NCI-H510A treated with DMSO at 0.1 percent for 48 hours (cell line): ENCODE measurements around the gene USP17L24.
"Not testable (repeated sequence)": the region's sequence is repeated elsewhere in the genome, so short reads cannot be mapped to it uniquely, and the experiment has no call there.

ENCODE experiments used
- DNase-seq: peaks from one replicate; lab custom pipeline; 2025; lab: John Stamatoyannopoulos, UW

Gene USP17L24, protein sequence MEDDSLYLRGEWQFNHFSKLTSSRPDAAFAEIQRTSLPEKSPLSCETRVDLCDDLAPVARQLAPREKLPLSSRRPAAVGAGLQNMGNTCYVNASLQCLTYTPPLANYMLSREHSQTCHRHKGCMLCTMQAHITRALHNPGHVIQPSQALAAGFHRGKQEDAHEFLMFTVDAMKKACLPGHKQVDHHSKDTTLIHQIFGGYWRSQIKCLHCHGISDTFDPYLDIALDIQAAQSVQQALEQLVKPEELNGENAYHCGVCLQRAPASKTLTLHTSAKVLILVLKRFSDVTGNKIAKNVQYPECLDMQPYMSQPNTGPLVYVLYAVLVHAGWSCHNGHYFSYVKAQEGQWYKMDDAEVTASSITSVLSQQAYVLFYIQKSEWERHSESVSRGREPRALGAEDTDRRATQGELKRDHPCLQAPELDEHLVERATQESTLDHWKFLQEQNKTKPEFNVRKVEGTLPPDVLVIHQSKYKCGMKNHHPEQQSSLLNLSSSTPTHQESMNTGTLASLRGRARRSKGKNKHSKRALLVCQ

GRCh38 chr4:9324865-9325264, at the start of gene USP17L24:
Gene USP17L24 (plus strand): TSS chr4:9325165. CDS start chr4:9325165, 0 bp downstream.
- DNase-seq = not testable (repeated sequence)

DNA sequence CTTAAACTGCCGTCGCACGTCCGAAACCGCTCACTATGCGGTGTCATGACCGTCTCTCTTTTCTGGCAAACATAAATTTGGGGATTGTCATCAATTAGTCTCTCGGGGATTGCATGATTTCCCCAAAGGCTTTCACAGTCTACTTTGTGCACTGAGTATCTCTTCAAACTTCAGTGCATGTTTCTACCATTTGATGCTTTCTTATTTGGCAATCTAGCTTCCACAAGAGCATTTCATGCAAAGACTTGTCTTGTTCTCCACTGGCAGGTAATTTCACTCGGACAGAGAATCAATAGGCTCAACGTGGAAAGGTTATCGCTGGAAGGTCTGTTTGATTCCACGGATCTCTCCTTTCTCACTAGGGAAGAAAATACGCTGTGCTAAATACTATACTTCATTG, 774 bp upstream of the USP17L24 start:
- DNase-seq = not testable (repeated sequence)

- not testable (repeated sequence) for DNase-seq
Measured at GRCh38 chr4:9329611-9330010, 4.6 kb downstream of the USP17L24 start, which contains the start of gene USP17L25. Gene USP17L25 (plus strand): TSS chr4:9329911. CDS start chr4:9329911, 0 bp downstream.

DNA sequence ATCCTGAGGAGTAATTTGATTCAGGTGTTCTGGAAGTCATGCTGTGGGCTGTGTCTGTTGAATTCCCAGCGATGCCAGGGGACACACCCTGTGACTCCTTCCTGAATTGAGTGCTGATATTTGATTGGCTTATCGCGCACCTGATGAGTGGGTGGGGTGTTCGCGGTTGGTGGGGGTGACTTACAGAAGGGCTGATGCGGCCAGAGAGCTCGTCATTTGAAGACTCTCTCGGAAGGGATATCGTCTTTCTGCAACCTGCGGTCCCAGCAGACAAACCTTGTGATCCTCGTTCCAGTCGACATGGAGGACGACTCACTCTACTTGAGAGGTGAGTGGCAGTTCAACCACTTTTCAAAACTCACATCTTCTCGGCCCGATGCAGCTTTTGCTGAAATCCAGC, 9.4 kb downstream of the USP17L24 start, which contains the start of gene USP17L26:
Gene USP17L26 (plus strand): TSS at position 301 of the 400 bp plus-strand sequence. CDS start 0 bp downstream, at position 301.
- not testable (repeated sequence) for DNase-seq

DNA sequence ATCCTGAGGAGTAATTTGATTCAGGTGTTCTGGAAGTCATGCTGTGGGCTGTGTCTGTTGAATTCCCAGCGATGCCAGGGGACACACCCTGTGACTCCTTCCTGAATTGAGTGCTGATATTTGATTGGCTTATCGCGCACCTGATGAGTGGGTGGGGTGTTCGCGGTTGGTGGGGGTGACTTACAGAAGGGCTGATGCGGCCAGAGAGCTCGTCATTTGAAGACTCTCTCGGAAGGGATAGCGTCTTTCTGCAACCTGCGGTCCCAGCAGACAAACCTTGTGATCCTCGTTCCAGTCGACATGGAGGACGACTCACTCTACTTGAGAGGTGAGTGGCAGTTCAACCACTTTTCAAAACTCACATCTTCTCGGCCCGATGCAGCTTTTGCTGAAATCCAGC, 14.1 kb downstream of the USP17L24 start, which contains the start of gene USP17L5:
Gene USP17L5 (plus strand): TSS at position 301 of the 400 bp plus-strand sequence. CDS start 0 bp downstream, at position 301.
- DNase-seq = not testable (repeated sequence)

- DNase-seq = not testable (repeated sequence)
Measured at GRCh38 chr4:9343848-9344247, 18.9 kb downstream of the USP17L24 start, which contains the start of gene USP17L27. Gene USP17L27 (plus strand): TSS chr4:9344148. CDS start chr4:9344148, 0 bp downstream.

- DNase-seq = not testable (repeated sequence)
Measured at GRCh38 chr4:9348593-9348992, 23.6 kb downstream of the USP17L24 start, which contains the start of gene USP17L28. Gene USP17L28 (plus strand): TSS chr4:9348893. CDS start chr4:9348893, 0 bp downstream.

DNA sequence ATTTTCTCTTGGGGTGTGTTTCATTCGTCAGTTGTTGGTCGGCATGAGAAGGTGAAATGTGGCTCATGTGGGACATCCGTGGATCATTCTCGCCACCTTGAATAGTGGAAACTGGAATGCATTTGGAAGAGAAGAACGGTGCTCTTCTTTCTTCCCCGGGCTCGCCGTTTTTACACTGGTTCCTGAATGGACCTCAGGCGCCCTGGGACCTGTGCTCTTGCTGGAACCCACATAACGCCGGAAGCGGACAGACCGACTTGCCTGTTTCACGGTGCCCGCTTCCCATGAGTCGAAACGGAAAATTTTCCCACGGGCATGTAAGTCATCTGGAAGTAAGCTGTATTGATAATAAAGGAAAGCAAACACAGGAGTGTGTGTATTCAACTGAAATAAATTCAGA, 25.9 kb downstream of the USP17L24 start:
- DNase-seq = not testable (repeated sequence)

DNA sequence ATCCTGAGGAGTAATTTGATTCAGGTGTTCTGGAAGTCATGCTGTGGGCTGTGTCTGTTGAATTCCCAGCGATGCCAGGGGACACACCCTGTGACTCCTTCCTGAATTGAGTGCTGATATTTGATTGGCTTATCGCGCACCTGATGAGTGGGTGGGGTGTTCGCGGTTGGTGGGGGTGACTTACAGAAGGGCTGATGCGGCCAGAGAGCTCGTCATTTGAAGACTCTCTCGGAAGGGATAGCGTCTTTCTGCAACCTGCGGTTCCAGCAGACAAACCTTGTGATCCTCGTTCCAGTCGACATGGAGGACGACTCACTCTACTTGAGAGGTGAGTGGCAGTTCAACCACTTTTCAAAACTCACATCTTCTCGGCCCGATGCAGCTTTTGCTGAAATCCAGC, 28.4 kb downstream of the USP17L24 start, which contains the start of gene USP17L29:
Gene USP17L29 (plus strand): TSS at position 301 of the 400 bp plus-strand sequence. CDS start 0 bp downstream, at position 301.
- not testable (repeated sequence) for DNase-seq

GRCh38 chr4:9362829-9363228, 37.9 kb downstream of the USP17L24 start, which contains the start of gene USP17L30:
Gene USP17L30 (plus strand): TSS chr4:9363129. CDS start chr4:9363129, 0 bp downstream.
- not testable (repeated sequence) for DNase-seq
